ENCODE results near the gene MRPL47.
"Not testable (repeated sequence)": the region's sequence is repeated elsewhere in the genome, so short reads cannot be mapped to it uniquely, and the experiment has no call there.

- TF ChIP-seq CTCF (IDR thresholded peaks at IDR 0.05; ENCODE audit: insufficient read depth, low read length); POLR2AphosphoS5 (IDR thresholded peaks at IDR 0.05; ENCODE audit: low read depth); GABPA (IDR thresholded peaks at IDR 0.05; ENCODE audit: low read depth): not testable (repeated sequence)
Observed at GRCh38 chr3:179643837-179644236, 39.4 kb upstream of the MRPL47 start.

Measured in HL-60 (cell line).